T1000 (cell line): ENCODE measurements around the gene TULP4.
A peak's percentile ranks its signal among the peaks of the same experiment; 100 is the strongest.

Experiments used
- DNase-seq: peaks from one replicate; lab custom pipeline; 2025; ENCODE audit warnings: mixed read lengths; lab: John Stamatoyannopoulos, UW

TULP4 gene

GRCh38 chr6:158558415-158559306 is 246.4 kb downstream of the TULP4 start:
- no peak for DNase-seq

- DNase-seq: no peak
Observed at GRCh38 chr6:158559338-158559894, 247.2 kb downstream of the TULP4 start.

GRCh38 chr6:158559895-158560835 is 247.9 kb downstream of the TULP4 start, which contains the start of gene TMEM181:
TMEM181 (plus strand) TSS chr6:158560091; CDS start chr6:158560225, 134 bp downstream.
- peak; percentile 55 for DNase-seq

- DNase-seq: no peak
Observed at GRCh38 chr6:158560836-158561320, 248.6 kb downstream of the TULP4 start.
